Kidney epithelial cell (primary cell): Measurements from ENCODE around the gene RERGL. TPM values are rescaled to one million over a fixed set of nuclear protein-coding genes. Genes with fewer than 3 reads are reported as not detected.
"Not testable (repeated sequence)": the region's sequence is repeated elsewhere in the genome, so short reads cannot be mapped to it uniquely, and the experiment has no call there.

Experiments
- DNase-seq: peaks from one replicate; pipeline ENCODE4 v3.0.0-alpha.2; 2010; ENCODE audit warnings: low read depth
- H3K27me3 ChIP-seq: 2 replicates; pipeline ENCODE4 v1.6.0; 2011; ENCODE audit warnings: low read length; ENCODE audit not compliant: control insufficient read depth, insufficient read depth
- H3K36me3 ChIP-seq: 2 replicates; pipeline ENCODE4 v1.5.1; 2011; ENCODE audit warnings: low read length; ENCODE audit not compliant: control insufficient read depth, insufficient read depth
- H3K4me3 ChIP-seq: 2 replicates; pipeline ENCODE4 v1.5.1; 2011; ENCODE audit warnings: low read depth, mild to moderate bottlenecking, control low read depth, low read length
- CTCF ChIP-seq: IDR thresholded peaks from 2 replicates; pipeline ENCODE4 v1.5.1; 2011; ENCODE audit warnings: mild to moderate bottlenecking, moderate library complexity, low read length, control low read depth, inconsistent platforms; ENCODE audit not compliant: insufficient read depth, poor library complexity, severe bottlenecking
- total RNA-seq: library from RNA; depleted of rRNA; stranded (reverse); fragments of >200 nt; gene quantifications from 2 replicates; pipeline ENCODE4 v1.2.3, GENCODE V29; 2015

RERGL gene
- total RNA-seq, 1 donor from 2014 or later, result not detected

- Histone ChIP-seq H3K4me3 (no peak overlapping the region), H3K36me3 (no peaks in the 10 kb centered on the region), H3K27me3 (no peaks in the 10 kb centered on the region)
- no peak for TF ChIP-seq CTCF
- DNase-seq, result no peak
Measured at GRCh38 chr12:18074001-18074400, 16.0 kb downstream of the RERGL start.

GRCh38 chr12:18072723-18073122 lies 17.3 kb downstream of the RERGL start:
- no peak for DNase-seq
- H3K27me3 ChIP-seq, result no peaks in the 10 kb centered on the region
- no peak for TF ChIP-seq CTCF
- H3K36me3 ChIP-seq, result no peaks in the 10 kb centered on the region
- no peak overlapping the region for H3K4me3 ChIP-seq

- Histone ChIP-seq H3K27me3 (no peaks in the 10 kb centered on the region), H3K4me3 (no peak overlapping the region), H3K36me3 (no peaks in the 10 kb centered on the region)
- no peak for TF ChIP-seq CTCF
- no peak for DNase-seq
Measured at GRCh38 chr12:18071336-18071735, 18.7 kb downstream of the RERGL start.

- Histone ChIP-seq H3K27me3 (no peaks in the 10 kb centered on the region), H3K36me3 (no peaks in the 10 kb centered on the region), H3K4me3 (no peak overlapping the region)
- DNase-seq, result no peak
- TF ChIP-seq CTCF, result no peak
Measured at GRCh38 chr12:18068355-18068754, 21.6 kb downstream of the RERGL start.

- TF ChIP-seq CTCF, result no peak
- DNase-seq, result no peak
- no peaks in the 10 kb centered on the region for H3K36me3 ChIP-seq
- H3K27me3 ChIP-seq, result no peaks in the 10 kb centered on the region
- no peak overlapping the region for H3K4me3 ChIP-seq
Measured at GRCh38 chr12:18066666-18067065, 23.3 kb downstream of the RERGL start.

- not testable (repeated sequence) for H3K4me3 ChIP-seq, H3K36me3 ChIP-seq, DNase-seq, H3K27me3 ChIP-seq
Measured at GRCh38 chr12:18062867-18063266, 27.1 kb downstream of the RERGL start.
